ENCODE data around the gene FRMD3. TPM values are rescaled to one million over a fixed set of nuclear protein-coding genes. Genes with fewer than 3 reads are reported as not detected.

The FRMD3 gene
- total and polyA plus RNA-seq, 4 donors = 0.16 to 0.75 (median 0.48) TPM

DNA sequence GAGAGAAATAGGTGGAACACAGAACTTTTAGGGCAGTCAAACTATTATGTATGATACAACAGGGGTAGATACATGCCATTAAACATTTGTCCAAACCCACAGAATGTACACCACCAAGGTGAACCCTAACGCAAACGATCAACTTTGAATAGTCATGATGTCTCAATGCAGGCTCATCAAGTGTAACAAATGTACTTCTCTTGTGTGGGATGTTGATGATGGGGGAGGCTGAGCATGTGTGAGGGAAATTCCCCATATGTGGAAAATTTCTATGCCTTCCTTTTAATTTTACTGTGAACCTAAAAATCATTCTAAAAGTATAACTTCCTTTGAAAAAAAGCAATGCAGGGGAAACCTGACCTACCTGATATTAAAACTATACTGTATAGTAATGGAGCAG, 273.9 kb downstream of the FRMD3 start:
- Histone ChIP-seq H3K4me3 (ENCODE audit: low read depth in 1 of 3, low read length in 3 of 3) (no peak overlapping the region), H3K27ac (ENCODE audit: low read depth in 1 of 2, low read length in 2 of 2) (no peak overlapping the region), H3K4me1 (ENCODE audit: control insufficient read depth in 4 of 4, insufficient read depth in 4 of 4, low read length in 3 of 4) (no peaks in the 10 kb centered on the region), H3K9me3 (ENCODE audit: control insufficient read depth in 4 of 4, low read length in 3 of 4) (no peaks in the 10 kb centered on the region), H3K9ac (ENCODE audit: low read depth in 1 of 2, low read length in 2 of 2) (no peak overlapping the region), H3K36me3 (ENCODE audit: control insufficient read depth in 4 of 4, insufficient read depth in 3 of 4, low read depth in 1 of 4, low read length in 3 of 4) (no peaks in the 10 kb centered on the region), H3K27me3 (ENCODE audit: control insufficient read depth in 4 of 4, insufficient read depth in 4 of 4, low read length in 3 of 4) (no peaks in the 10 kb centered on the region)
- WGBS = 97% methylated on average over 2 of the region's 2 CpGs
- no peak for TF ChIP-seq HNF4A (conservative IDR thresholded peaks at IDR 0.05)
- no peak for TF ChIP-seq NR2F2 (IDR thresholded peaks at IDR 0.05)
- TF ChIP-seq FOXA2 (IDR thresholded peaks at IDR 0.05) = no peak
- TF ChIP-seq, protein P1, sequence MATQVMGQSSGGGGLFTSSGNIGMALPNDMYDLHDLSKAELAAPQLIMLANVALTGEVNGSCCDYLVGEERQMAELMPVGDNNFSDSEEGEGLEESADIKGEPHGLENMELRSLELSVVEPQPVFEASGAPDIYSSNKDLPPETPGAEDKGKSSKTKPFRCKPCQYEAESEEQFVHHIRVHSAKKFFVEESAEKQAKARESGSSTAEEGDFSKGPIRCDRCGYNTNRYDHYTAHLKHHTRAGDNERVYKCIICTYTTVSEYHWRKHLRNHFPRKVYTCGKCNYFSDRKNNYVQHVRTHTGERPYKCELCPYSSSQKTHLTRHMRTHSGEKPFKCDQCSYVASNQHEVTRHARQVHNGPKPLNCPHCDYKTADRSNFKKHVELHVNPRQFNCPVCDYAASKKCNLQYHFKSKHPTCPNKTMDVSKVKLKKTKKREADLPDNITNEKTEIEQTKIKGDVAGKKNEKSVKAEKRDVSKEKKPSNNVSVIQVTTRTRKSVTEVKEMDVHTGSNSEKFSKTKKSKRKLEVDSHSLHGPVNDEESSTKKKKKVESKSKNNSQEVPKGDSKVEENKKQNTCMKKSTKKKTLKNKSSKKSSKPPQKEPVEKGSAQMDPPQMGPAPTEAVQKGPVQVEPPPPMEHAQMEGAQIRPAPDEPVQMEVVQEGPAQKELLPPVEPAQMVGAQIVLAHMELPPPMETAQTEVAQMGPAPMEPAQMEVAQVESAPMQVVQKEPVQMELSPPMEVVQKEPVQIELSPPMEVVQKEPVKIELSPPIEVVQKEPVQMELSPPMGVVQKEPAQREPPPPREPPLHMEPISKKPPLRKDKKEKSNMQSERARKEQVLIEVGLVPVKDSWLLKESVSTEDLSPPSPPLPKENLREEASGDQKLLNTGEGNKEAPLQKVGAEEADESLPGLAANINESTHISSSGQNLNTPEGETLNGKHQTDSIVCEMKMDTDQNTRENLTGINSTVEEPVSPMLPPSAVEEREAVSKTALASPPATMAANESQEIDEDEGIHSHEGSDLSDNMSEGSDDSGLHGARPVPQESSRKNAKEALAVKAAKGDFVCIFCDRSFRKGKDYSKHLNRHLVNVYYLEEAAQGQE (IDR thresholded peaks at IDR 0.05) = no peak
- TF ChIP-seq RXRA (IDR thresholded peaks at IDR 0.05) = no peak
- no peak for TF ChIP-seq EGR1 (IDR thresholded peaks at IDR 0.05; ENCODE audit: low read depth in 2 of 2)
- no peak for TF ChIP-seq SP1 (IDR thresholded peaks at IDR 0.05)
- TF ChIP-seq GABPA (IDR thresholded peaks at IDR 0.05 in 1 of 2, conservative IDR thresholded peaks at IDR 0.05 in 1 of 2) = no peak
- TF ChIP-seq, protein P2, sequence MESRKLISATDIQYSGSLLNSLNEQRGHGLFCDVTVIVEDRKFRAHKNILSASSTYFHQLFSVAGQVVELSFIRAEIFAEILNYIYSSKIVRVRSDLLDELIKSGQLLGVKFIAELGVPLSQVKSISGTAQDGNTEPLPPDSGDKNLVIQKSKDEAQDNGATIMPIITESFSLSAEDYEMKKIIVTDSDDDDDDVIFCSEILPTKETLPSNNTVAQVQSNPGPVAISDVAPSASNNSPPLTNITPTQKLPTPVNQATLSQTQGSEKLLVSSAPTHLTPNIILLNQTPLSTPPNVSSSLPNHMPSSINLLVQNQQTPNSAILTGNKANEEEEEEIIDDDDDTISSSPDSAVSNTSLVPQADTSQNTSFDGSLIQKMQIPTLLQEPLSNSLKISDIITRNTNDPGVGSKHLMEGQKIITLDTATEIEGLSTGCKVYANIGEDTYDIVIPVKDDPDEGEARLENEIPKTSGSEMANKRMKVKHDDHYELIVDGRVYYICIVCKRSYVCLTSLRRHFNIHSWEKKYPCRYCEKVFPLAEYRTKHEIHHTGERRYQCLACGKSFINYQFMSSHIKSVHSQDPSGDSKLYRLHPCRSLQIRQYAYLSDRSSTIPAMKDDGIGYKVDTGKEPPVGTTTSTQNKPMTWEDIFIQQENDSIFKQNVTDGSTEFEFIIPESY (IDR thresholded peaks at IDR 0.05) = no peak
- no peak for TF ChIP-seq FOXA1 (IDR thresholded peaks at IDR 0.05)
- TF ChIP-seq YY1 (IDR thresholded peaks at IDR 0.05) = no peak
- no peak for TF ChIP-seq JUND (IDR thresholded peaks at IDR 0.05)
- no peak for TF ChIP-seq MAX (IDR thresholded peaks at IDR 0.05)
- TF ChIP-seq RAD21 (IDR thresholded peaks at IDR 0.05) = no peak
- no peak for TF ChIP-seq ATF3 (IDR thresholded peaks at IDR 0.05)
- no peak for TF ChIP-seq HNF4G (IDR thresholded peaks at IDR 0.05)
- TF ChIP-seq, protein P3, sequence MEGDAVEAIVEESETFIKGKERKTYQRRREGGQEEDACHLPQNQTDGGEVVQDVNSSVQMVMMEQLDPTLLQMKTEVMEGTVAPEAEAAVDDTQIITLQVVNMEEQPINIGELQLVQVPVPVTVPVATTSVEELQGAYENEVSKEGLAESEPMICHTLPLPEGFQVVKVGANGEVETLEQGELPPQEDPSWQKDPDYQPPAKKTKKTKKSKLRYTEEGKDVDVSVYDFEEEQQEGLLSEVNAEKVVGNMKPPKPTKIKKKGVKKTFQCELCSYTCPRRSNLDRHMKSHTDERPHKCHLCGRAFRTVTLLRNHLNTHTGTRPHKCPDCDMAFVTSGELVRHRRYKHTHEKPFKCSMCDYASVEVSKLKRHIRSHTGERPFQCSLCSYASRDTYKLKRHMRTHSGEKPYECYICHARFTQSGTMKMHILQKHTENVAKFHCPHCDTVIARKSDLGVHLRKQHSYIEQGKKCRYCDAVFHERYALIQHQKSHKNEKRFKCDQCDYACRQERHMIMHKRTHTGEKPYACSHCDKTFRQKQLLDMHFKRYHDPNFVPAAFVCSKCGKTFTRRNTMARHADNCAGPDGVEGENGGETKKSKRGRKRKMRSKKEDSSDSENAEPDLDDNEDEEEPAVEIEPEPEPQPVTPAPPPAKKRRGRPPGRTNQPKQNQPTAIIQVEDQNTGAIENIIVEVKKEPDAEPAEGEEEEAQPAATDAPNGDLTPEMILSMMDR (IDR thresholded peaks at IDR 0.05; ENCODE audit: low read depth, low read length, missing input control) = no peak
- no peak for DNase-seq (ENCODE audit: low spot score)

DNA sequence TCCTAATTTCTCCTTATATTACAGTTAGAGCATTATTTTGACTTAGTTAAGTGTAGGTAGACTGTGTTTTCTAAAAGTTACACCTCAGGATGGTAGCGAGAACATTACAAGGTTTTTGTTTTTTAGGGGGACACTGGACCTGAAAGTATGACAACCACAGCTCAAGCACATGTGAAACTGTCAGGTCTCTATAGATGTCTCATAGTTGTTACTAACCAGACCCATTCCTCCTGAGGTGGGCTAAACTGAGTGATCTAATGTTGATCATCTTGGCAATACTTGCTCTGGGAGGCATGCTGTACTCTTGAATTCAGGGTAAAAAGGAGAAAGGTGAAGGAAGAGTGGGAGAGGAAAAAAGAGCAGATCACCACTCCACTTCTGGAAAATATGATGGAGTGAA, 278.6 kb downstream of the FRMD3 start:
- no peaks in the 10 kb centered on the region for H3K27me3 ChIP-seq (ENCODE audit: control insufficient read depth in 4 of 4, insufficient read depth in 4 of 4, low read length in 3 of 4)
- no peak for TF ChIP-seq FOXA2 (IDR thresholded peaks at IDR 0.05)
- TF ChIP-seq HNF4A (conservative IDR thresholded peaks at IDR 0.05) = no peak
- no peak for TF ChIP-seq GABPA (IDR thresholded peaks at IDR 0.05 in 1 of 2, conservative IDR thresholded peaks at IDR 0.05 in 1 of 2)
- no peak for TF ChIP-seq RXRA (IDR thresholded peaks at IDR 0.05)
- TF ChIP-seq JUND (IDR thresholded peaks at IDR 0.05) = no peak
- TF ChIP-seq, protein P3 (IDR thresholded peaks at IDR 0.05; ENCODE audit: low read depth, low read length, missing input control) = no peak
- TF ChIP-seq ATF3 (IDR thresholded peaks at IDR 0.05) = no peak
- TF ChIP-seq EGR1 (IDR thresholded peaks at IDR 0.05; ENCODE audit: low read depth in 2 of 2) = no peak
- TF ChIP-seq NR2F2 (IDR thresholded peaks at IDR 0.05) = no peak
- H3K27ac ChIP-seq (ENCODE audit: low read depth in 1 of 2, low read length in 2 of 2) = no peak overlapping the region
- no peak overlapping the region for H3K9ac ChIP-seq (ENCODE audit: low read depth in 1 of 2, low read length in 2 of 2)
- H3K9me3 ChIP-seq (ENCODE audit: control insufficient read depth in 4 of 4, low read length in 3 of 4) = no peaks in the 10 kb centered on the region
- DNase-seq (ENCODE audit: low spot score) = no peak
- 91% methylated on average over 1 of the region's 1 CpG for WGBS
- no peaks in the 10 kb centered on the region for H3K36me3 ChIP-seq (ENCODE audit: control insufficient read depth in 4 of 4, insufficient read depth in 3 of 4, low read depth in 1 of 4, low read length in 3 of 4)
- no peaks in the 10 kb centered on the region for H3K4me1 ChIP-seq (ENCODE audit: control insufficient read depth in 4 of 4, insufficient read depth in 4 of 4, low read length in 3 of 4)
- H3K4me3 ChIP-seq (ENCODE audit: low read depth in 1 of 3, low read length in 3 of 3) = no peak overlapping the region
